22Rv1 (cell line): ENCODE results near the gene ARHGAP25.

Source experiments
- H3K27ac ChIP-seq: fragments of 450-650 bp; 2 replicates; pipeline ENCODE4 v1.5.1; 2017
- ZFX ChIP-seq: fragments of 450-650 bp; IDR thresholded peaks from 2 replicates; pipeline ENCODE4 v1.6.1; 2017; ENCODE audit warnings: antibody characterized with exemption, borderline replicate concordance
- TF ChIP-seq, protein P1 (sequence below): fragments of 450-650 bp; IDR thresholded peaks from 2 replicates; pipeline ENCODE4 v1.5.1; 2017; ENCODE audit warnings: mild to moderate bottlenecking

Gene ARHGAP25

DNA sequence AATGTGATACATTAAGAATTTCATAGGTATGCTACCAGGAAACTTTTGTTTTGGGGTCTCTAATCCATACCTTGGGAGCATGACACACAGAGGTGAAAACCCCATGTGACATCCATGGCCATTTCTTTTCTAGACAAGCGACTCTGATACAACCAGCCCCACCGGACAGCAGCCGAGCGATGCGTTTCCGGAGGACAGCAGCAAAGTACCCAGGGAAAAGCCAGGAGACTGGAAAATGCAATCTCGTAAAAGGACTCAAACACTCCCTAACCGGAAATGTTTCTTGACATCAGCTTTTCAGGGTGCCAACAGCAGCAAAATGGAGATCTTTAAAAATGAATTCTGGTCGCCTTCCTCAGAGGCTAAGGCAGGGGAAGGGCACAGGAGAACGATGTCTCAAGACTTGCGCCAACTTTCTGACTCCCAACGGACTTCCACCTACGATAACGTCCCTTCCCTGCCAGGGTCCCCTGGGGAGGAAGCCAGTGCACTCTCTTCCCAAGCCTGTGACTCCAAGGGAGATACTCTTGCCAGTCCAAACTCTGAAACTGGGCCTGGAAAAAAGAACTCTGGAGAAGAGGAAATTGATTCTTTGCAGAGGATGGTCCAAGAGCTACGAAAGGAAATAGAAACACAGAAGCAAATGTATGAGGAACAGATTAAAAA is 87.7 kb downstream of the ARHGAP25 start:
- H3K27ac ChIP-seq: no peak overlapping the region
- TF ChIP-seq, protein P1, sequence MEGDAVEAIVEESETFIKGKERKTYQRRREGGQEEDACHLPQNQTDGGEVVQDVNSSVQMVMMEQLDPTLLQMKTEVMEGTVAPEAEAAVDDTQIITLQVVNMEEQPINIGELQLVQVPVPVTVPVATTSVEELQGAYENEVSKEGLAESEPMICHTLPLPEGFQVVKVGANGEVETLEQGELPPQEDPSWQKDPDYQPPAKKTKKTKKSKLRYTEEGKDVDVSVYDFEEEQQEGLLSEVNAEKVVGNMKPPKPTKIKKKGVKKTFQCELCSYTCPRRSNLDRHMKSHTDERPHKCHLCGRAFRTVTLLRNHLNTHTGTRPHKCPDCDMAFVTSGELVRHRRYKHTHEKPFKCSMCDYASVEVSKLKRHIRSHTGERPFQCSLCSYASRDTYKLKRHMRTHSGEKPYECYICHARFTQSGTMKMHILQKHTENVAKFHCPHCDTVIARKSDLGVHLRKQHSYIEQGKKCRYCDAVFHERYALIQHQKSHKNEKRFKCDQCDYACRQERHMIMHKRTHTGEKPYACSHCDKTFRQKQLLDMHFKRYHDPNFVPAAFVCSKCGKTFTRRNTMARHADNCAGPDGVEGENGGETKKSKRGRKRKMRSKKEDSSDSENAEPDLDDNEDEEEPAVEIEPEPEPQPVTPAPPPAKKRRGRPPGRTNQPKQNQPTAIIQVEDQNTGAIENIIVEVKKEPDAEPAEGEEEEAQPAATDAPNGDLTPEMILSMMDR: no peak
- no peak for TF ChIP-seq ZFX

DNA sequence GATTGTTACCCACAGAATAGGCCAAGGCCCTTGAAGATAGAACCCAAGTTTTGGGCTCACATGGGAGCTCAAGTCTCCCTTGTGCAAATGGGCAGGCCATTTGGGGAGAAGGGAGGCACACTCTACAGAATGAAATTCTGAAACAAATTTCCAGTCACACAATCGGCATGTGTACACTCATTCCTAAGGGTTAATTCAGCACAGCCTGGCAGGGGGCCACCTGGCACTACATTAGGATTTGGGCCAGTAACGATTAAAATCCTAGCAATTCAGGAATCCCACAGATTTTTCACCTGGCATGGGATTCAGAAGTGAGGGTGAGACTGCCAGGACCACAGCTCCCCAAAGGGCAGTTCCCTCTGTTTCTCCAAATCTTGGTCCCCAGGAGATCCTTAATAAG is 90.2 kb downstream of the ARHGAP25 start:
- H3K27ac ChIP-seq: no peak overlapping the region
- TF ChIP-seq, protein P1: no peak
- TF ChIP-seq ZFX: no peak

DNA sequence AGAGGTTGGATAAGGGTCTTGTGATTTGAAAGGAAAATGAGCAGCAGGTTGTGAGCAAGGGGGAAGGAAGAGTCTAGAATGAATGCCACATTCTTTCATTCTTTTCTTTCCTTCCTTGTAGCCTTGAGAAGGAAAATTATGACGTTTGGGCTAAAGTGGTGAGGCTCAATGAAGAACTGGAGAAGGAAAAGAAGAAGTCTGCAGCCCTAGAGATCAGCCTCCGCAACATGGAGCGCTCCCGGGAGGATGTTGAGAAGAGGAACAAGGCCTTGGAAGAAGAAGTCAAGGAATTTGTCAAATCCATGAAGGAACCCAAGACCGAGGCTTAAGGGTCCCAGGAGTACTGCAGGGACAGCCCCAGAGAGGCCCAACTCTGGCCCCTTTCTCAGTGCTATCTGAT is 91.3 kb downstream of the ARHGAP25 start:
- no peak overlapping the region for H3K27ac ChIP-seq
- TF ChIP-seq, protein P1: no peak
- no peak for TF ChIP-seq ZFX

DNA sequence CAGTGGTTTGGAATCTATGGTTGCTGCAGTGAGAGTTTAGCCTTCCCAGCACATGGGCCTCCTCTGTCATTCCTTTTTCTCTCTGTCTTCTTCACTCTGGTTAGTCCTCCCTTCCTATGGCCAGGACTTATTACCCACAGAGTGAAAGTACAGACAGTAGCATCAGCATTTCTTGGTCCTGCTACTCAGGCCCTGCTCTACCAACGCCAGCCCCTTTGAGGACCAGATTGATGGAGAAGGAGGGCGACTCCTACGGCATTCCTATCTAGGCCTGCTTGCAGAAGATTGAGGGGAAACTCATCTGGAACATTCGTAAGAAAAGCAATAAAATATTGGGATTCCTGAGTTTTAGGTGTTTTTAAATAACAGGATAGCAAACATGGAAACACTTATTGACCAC is 93.1 kb downstream of the ARHGAP25 start:
- H3K27ac ChIP-seq: no peak overlapping the region
- TF ChIP-seq, protein P1: no peak
- TF ChIP-seq ZFX: no peak

DNA sequence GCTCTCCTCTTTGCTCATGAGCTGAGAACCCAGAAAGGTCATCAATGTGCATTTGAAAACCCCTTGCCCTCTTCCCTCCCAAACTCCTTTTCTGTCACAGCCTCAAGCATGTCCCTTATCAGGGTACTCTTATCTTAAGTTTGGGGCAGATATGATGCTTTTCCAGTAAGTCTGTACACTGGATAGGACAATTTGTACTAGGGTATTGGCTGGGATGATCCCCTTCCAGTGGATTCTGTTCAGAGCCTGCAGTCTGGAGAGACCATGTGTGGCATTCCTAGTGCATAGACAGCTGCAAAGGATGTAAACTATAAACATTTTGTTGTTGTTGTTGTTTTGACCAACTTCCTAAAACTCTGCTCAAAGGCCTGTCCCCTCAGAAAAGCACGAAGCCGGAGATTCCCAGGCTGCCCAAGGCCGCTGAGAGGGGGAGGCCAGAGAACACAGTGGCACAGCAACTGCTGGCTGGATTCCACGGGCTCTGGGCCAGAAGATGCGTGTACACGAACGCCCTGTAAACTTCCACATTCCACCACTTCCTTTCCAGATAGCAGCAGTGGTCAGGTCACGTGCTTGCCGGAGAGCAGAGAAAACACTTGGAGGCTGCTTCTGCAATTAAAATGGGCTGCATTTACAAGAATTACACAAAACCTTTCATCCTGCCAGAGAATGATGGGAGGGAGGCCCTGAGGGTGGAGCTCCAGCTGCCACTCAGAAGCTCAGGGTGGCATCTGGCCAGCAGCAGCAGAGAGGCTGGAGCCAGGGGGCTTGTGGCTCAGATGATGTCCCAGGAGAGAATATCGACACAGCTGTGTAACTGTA is 94.5 kb downstream of the ARHGAP25 start:
- H3K27ac ChIP-seq: peak overlapping the region; percentile 25
- no peak for TF ChIP-seq ZFX
- TF ChIP-seq, protein P1: no peak

DNA sequence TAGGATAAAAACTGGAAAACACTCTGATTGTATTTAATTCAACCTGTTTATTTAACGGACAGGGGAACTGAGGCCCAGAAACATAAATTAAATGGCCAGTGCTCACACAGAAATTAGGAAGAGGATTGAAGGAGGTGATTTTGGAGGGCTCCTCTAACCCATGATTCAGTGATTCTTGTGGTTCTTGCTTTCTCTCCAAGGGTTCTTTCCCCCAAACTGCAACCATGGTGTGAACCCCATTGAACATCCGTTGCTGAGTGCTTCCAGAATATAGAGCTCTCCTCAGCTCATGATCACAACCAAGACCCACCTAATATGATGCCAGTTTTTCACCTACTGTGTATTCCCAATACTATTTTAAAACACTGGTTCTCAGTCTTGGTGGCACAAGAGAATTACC is 95.1 kb downstream of the ARHGAP25 start:
- peak overlapping the region; percentile 25 for H3K27ac ChIP-seq
- TF ChIP-seq, protein P1: no peak
- no peak for TF ChIP-seq ZFX

DNA sequence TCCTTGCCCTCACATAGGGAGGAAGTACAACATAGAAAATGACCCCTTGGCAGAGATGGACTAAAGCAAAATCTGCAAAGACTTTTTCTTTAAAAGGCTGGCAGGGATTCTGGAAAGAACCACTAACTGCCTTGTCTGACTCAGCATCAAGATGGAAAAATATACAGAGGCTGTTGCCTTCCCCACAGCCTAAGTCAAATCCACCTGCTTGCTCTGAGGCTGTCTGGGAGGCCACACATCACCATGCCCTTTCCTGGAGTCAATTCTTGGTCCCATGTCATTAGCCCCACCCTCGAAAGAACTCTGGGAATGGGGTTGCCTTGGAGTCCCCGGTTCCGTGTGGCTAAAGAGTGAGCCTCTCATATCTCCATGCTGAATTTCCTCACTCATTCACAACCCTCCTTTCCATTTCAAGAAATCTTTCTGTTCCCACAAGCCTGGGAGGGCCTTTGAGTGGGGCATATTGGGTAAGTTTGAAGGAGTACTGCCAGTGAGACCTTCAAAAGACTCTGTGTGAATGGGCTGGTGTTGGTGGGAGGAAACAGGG is 97.1 kb downstream of the ARHGAP25 start:
- no peak overlapping the region for H3K27ac ChIP-seq
- TF ChIP-seq ZFX: no peak
- TF ChIP-seq, protein P1: no peak
